Fibroblast of the conjunctiva (primary cell): ENCODE data around the gene RBM42.

Experiments used
- DNase-seq: peaks from one replicate; pipeline ENCODE4 v3.0.0-alpha.2; 2010; ENCODE audit warnings: low read depth

The RBM42 gene

GRCh38 chr19:35621708-35622107, 7.1 kb upstream of the RBM42 start:
- no peak for DNase-seq

- DNase-seq, result no peak
Observed at GRCh38 chr19:35622750-35623149, 6.1 kb upstream of the RBM42 start.

- no peak for DNase-seq
Observed at GRCh38 chr19:35623327-35624010, 5.4 kb upstream of the RBM42 start.

GRCh38 chr19:35628264-35628564, 622 bp upstream of the RBM42 start:
- no peak for DNase-seq

- DNase-seq, result no peak
Observed at GRCh38 chr19:35629332-35629633, 447 bp downstream of the RBM42 start.

GRCh38 chr19:35633727-35634440, 5.0 kb downstream of the RBM42 start:
- DNase-seq, result no peak

GRCh38 chr19:35636651-35637050, 7.8 kb downstream of the RBM42 start:
- DNase-seq, result no peak

GRCh38 chr19:35637165-35637564, 8.3 kb downstream of the RBM42 start:
- DNase-seq, result no peak

GRCh38 chr19:35639321-35639639, 10.4 kb downstream of the RBM42 start:
- DNase-seq, result no peak

GRCh38 chr19:35639863-35640262, 11.0 kb downstream of the RBM42 start:
- DNase-seq, result no peak

- DNase-seq, result no peak
Observed at GRCh38 chr19:35641515-35642151, 12.8 kb downstream of the RBM42 start, which contains the start of gene ETV2. ETV2 (plus strand) TSS chr19:35641745; CDS start chr19:35642461, 716 bp downstream.

- no peak for DNase-seq
Observed at GRCh38 chr19:35642312-35642711, 13.5 kb downstream of the RBM42 start.

- DNase-seq, result no peak
Observed at GRCh38 chr19:35642798-35643254, 14.0 kb downstream of the RBM42 start.

- peak; percentile 39 for DNase-seq
Observed at GRCh38 chr19:35643255-35644205, 14.7 kb downstream of the RBM42 start.

- peak; percentile 91 for DNase-seq
Observed at GRCh38 chr19:35644206-35644986, 15.6 kb downstream of the RBM42 start.

GRCh38 chr19:35644987-35645679, 16.3 kb downstream of the RBM42 start:
- no peak for DNase-seq

- DNase-seq, result no peak
Observed at GRCh38 chr19:35645680-35646511, 17.1 kb downstream of the RBM42 start.

GRCh38 chr19:35648017-35648961, 19.5 kb downstream of the RBM42 start, which contains the start of gene COX6B1:
COX6B1 (plus strand) TSS chr19:35648323; CDS start chr19:35651244, 2,921 bp downstream.
- DNase-seq, result peak; percentile 94

GRCh38 chr19:35650581-35650980, 21.7 kb downstream of the RBM42 start:
- DNase-seq, result no peak
